ENCODE measurements around the gene GLOD4.
"Not testable (repeated sequence)": the region's sequence is repeated elsewhere in the genome, so short reads cannot be mapped to it uniquely, and the experiment has no call there.

The GLOD4 gene, protein sequence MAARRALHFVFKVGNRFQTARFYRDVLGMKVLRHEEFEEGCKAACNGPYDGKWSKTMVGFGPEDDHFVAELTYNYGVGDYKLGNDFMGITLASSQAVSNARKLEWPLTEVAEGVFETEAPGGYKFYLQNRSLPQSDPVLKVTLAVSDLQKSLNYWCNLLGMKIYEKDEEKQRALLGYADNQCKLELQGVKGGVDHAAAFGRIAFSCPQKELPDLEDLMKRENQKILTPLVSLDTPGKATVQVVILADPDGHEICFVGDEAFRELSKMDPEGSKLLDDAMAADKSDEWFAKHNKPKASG

DNA sequence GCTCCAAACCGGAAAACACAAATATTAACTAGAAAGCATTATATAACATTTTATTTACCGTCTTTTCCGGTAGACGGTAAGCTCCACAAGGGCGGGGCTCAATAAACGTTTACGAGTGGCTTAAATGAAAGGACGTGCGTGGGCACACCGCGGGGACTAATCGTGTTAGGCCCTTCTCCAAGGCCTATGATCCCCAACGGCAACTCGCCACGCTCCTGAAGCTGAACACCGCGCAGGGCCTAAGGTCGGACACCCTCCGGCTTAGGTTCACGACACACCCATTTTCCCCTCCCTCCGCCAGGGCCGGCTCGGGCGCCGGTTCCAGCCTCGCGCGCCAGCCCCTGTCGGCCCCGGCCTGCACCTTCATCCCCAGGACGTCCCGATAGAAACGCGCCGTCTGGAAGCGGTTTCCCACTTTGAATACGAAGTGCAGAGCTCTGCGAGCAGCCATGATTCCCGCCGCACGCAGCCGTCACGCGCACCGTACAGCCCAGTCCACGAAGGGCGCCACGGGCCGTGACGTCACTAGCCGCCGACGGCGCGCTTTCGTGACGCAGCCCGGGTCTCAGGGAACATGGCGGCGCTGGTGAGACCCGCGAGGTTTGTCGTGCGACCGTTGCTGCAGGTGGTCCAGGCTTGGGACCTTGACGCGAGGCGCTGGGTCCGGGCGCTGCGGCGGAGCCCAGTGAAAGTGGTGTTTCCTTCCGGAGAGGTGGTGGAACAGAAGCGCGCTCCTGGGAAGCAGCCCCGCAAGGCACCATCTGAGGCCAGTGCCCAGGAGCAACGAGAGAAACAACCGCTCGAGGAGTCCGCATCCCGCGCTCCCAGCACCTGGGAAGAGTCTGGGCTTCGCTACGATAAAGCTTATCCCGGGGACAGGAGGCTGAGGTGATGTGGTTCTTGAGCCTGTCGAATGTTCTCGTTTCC, at the start of gene GLOD4, which contains the start of gene MRM3:
TSS of gene GLOD4 (minus strand) at position 476 of the 927 bp plus-strand sequence. CDS start at position 451, 25 bp downstream.
TSS of gene MRM3 (plus strand) at position 549 of the 927 bp plus-strand sequence. CDS start at position 575, 26 bp downstream.
- DNase-seq = peak; percentile 91

DNA sequence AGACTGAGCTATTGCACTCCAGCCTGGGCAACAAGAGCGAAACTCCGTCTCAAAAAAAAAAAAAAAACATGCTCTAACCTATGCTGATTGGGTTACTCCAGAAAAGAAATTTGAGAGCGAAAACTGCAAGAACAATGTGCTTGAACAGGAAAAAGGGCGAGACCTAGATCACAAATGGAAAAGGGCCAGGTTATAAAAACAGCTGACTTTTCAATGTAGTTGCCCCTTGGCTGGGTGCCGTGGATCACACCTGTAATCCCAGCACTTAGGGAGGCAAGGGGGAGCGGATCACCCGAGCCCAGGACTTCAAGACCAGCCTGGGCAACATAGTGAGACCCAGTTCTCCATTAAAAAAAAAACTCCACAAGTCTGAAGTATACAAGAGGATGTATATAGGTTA, 48.9 kb upstream of the GLOD4 start:
- DNase-seq = no peak

DNA sequence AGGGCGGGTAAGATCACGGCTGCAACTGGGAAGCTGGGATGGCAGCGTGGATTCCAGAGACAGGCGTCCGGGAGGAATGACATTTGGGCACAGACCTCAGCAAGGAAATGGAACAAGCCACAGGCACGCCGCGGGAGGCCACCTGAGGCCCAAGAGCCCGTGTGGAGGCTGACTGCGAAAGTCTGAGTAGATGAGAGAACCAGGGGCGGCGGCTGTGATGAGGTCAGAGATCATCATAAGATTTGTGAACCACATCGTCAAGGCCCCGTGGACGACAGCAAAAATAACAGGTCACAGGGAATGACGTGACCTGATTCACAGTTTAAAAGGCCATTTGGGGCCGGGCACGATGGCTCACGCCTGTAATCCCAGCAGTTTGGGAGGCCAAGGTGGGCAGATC, 48.3 kb upstream of the GLOD4 start:
- DNase-seq = no peak

DNA sequence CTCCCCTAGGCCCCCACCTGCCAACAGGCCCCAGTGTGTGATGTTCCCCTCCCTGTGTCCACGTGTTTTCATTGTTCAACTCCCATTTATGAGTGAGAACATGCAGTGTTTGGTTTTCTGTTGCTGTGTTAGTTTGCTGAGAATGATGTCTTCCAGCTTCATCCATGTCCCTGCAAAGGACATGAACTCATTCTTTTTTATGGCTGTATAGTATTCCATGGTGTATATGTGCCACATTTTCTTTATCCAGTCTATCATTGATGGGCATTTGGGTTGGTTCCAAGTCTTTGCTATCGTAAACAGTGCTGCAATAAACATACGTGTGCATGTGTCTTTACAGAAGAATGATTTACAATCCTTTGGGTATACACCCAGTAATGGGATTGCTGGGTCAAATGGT, 47.5 kb upstream of the GLOD4 start:
- DNase-seq = not testable (repeated sequence)

- no peak for DNase-seq
Observed at GRCh38 chr17:828761-829160, 46.7 kb upstream of the GLOD4 start.

GRCh38 chr17:826778-827177, 44.7 kb upstream of the GLOD4 start:
- no peak for DNase-seq

GRCh38 chr17:825216-825615, 43.1 kb upstream of the GLOD4 start:
- no peak for DNase-seq

DNA sequence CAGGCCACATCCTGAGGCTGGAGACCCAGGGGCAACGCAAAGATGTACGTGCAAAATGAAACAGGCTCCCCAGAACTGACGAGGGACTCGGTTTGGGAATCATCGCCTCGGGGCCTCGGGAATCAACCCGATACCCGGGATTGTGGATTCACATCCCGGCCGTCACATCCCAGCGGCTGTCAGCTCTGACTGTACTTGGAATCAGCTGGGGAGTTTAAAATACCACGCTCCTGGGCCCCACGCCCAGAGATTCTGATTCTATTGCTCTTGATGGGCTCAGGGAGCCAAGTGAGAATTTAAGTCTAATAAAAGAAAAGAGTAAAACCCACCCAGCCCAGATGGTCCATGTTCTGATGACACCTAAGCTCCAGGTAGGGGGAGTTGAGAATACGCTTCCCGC, 42.3 kb upstream of the GLOD4 start:
- DNase-seq = no peak

- DNase-seq = no peak
Observed at GRCh38 chr17:823501-823902, 41.4 kb upstream of the GLOD4 start.

GRCh38 chr17:819251-819650, 37.2 kb upstream of the GLOD4 start:
- no peak for DNase-seq

DNA sequence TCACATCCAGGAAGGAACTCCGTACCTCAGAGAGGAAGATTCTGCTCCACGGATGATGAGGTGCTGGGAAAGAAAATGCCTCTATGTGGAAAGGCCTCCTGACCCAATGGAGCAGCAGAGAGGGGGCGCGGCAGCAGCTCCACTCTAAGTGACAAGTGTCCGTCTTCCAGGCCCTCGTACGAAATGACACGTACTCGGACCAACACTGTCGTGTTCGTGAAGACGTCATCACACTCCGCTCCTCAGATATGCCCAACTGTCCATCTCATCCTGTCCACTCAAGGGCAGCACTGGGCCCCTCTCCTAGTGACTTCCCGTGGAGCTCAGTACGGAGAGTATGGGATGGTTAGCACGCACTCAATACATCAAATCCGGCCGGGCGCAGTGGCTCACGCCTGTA, 32.3 kb upstream of the GLOD4 start:
- no peak for DNase-seq

- no peak for DNase-seq
Observed at GRCh38 chr17:812638-813204, 30.6 kb upstream of the GLOD4 start.

DNA sequence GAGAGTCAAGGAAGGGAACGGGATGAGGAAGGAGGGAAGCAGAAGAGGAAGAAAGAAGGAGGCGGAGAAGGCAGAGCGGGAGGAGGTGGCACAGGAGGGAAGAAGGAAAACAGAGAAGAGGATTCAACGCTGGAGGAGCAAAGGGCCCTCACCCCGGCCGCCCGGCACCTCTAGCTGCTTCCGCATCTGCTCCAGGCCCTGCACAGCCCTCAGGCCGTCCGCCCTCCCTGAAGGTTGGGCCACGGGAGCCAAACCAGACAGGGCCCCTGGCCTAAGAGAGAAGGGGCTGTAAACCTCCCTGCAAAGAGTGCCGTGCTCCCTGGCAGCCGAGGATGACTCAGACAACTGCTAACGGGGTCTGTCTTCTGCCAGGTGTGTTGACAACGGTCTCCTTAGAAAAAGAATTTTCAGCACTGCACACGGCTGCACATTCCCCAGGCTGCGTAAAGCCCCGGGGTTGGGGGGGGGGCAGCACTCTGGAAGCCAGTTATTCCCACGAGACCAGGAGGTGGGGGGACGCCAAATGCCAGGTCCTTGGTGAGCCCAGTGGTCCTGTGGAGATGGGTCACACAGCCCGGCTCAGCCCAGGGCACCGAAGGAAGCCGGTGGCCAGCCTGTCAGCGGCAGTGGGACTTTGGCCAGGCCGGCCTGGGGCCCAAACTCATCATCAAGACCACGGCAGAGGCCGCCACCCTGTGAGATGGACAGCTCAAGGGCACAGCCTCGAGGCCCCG, 29.1 kb upstream of the GLOD4 start:
- no peak for DNase-seq

DNA sequence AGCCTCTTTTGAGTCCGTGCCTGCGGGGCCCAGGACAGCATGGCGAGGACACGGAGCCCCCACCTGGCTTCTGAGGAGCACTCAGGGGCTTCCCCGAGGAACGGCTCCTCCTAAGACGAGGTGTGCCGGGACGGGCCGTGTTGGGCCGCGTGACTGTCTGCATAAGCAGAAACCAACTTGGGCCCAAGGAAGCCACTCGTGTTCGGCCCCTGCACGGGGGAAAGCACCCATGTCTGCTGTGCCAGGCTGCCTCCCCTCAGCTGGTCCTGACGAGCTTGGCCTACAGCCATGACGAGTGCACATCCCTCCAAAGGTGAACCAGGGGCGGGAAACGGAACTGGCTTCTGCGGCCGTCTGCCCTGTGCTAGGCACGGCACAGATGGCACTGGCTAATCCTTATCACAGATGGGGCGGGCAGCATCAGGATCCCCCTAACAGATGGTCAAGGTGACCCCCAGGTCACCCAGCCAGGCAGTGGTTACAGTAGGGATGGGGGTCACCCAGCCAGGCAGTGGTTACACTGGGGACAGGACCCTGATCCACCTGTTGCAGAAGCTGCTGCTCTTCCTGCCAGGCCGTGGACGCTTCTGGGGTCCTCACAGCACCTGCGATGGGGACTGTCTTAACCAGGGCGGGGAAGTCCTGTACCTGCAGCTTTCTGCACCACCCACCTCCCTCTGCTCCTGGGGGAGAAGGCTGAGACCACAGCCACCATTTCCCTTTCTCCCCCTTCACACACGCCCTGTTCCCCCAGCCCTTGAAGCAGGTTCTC, 25.6 kb upstream of the GLOD4 start:
- no peak for DNase-seq

DNA sequence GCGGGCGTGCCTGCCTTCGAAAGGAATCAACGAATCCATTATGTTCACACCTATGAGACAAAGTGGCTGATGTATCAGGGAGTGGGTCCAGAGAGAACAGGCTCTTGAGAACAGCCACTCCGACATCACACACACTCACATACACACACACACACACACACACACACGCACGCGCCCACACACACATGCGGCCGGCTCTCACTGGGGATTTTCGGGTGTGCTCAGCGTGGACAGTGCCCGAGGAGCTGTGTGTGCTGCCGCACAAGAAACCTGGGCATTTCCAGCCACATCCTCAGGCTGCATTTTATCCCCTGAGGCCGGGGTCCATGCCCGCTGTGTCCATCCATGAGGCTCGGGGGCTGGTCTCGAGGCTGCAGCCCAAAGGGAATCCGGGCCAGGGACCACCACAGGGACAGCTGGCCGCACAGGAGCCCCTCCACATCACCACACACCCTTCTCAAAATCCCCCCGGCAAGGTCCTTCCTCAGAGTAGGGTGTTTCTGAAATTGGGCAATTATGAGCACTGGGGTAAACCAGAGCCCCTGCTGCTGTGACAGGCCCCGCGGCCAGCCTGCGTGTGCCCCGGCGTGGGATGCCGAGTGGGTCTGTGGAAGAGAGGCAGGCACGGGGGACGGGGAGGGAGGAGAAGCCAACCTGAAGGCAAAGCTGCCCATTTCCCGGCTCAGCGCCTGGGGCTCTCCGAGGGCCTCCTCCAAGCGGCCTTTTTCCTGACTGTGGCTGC, 24.9 kb upstream of the GLOD4 start:
- no peak for DNase-seq

DNA sequence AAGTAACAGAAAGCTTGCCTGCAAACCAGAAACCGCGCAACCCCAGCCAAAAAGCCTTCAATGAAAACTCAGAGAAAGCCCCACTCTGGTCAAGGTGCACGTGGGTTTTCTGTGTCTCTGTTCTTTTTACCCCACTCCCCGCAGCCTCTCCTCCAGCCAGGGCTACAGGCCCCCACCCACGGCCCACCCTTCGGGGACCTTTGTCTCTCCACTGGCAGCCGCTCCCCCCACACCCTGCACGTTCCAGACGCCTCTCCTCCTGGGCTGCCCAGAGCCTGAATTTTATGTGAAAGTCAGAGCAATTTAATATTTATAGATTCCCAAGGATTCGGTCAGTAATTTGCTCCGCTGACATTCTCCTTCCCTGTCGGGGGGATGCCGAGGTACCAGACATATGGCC, 24.3 kb upstream of the GLOD4 start:
- DNase-seq = no peak

- DNase-seq = not testable (repeated sequence)
Observed at GRCh38 chr17:805886-806285, 23.8 kb upstream of the GLOD4 start.

DNA sequence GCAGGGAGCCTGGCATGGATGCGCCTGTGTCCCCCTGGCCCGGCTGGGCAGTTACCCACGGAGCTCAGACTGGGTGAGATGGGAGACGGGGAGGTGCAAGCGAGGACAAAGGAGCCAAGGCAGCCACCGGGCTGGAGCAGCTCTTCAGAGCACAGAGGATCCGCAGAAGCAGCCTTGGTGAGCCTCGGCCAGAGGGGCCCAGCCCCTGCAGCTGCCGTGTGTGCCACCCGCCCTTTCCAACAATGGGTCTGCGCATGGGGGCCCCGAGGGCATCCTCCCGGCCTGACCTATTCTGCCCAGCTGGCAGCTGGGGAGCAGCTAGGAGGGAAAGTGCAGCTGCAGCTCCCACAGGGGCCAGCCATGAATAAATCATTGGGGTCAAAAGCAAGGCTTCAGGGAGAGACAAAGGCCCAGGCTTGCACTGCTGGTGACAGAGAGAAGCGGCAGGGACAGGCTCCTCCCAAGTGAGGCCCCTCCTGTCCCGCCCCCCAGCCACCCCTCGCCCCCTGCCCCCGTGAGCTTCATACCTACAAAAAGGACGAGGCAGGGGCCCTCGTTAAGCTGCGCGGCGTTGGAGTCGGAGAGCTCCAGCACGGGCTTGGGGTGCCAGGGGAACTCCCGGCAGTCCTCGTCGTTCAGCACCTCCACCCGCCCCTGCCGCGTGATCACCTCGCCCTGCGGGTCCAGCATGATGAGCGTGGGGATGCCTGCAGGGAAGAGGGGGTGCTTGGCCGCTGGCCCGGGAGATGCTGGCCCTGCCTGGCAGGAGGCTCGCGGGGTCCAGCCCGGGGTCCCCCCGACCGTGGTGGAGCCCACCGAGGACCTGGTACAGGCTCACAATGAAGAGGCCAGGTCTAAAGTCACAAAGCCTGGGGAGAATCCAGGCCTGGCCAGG, 22.7 kb upstream of the GLOD4 start:
- DNase-seq = no peak

DNA sequence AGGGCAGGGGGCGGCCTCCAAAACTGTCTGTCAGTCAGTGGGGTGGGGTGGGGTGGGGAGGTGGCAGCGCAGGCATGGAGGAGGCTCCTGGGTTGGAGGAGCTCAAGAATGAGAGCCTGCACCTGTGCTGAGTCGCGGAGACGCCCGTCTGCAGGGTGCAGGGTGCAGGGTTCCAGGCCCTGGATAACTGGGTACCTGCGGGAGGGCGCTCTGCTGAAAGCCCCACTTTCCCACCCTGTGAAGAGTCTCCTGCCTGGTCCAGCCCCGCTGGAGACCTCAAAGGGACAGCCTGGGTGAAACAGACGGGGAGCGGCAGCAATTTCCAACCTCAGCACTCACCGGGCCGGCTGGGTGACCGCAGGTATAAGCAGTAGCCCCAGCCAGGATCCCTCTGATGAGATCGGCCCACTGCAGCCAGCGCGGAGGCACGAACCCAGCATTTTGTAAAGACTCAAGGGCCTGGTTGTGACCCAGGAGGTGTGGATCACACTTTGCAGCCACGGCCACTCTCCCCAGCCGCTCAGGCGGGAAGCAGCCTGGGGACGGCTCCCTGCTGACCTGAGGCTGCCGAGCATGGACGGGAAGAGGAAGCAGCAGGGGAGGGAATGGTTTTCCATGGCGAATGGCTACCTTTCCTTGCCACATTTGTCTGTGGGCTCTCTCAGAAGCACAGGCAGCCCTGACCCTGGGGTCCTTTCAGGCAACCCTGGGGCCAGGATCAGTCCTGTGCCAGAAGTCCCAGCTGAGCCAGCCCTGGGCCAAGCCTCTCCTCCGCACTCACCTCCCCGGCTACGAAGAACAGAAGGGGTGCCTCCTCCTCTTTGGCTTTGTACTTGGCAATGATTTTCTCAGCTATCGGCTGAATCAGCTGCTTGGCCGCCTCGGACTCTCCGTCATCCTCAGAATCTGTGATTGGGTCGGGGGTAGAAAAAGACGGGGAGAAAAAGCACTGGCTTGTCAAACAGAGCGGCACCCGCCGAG, 21.1 kb upstream of the GLOD4 start:
- no peak for DNase-seq
